Neural crest cell (in vitro differentiated cells): ENCODE data around the gene DLK2. TPM values are rescaled to one million over a fixed set of nuclear protein-coding genes. Genes with fewer than 3 reads are reported as not detected.

Experiments
- DNase-seq: peaks from one replicate; pipeline ENCODE4 v3.0.0; 2021; ENCODE audit warnings: low read depth, mixed read lengths, low spot score
- H3K27ac Mint-ChIP-seq: one replicate; pipeline ENCODE4 v1.8.0; 2021; ENCODE audit warnings: mild to moderate bottlenecking, mixed read lengths; ENCODE audit not compliant: unreplicated experiment
- H3K27me3 Mint-ChIP-seq: 2 replicates; pipeline ENCODE4 v1.8.0; 2021; ENCODE audit warnings: low read depth, mild to moderate bottlenecking, mixed read lengths
- H3K36me3 Mint-ChIP-seq: 2 replicates; pipeline ENCODE4 v1.8.0; 2021; ENCODE audit warnings: low read depth, mild to moderate bottlenecking, mixed read lengths
- H3K4me1 Mint-ChIP-seq: 2 replicates; pipeline ENCODE4 v1.8.0; 2021; ENCODE audit warnings: mixed read lengths
- H3K4me3 Mint-ChIP-seq: one replicate; pipeline ENCODE4 v1.8.0; 2021; ENCODE audit warnings: mild to moderate bottlenecking, mixed read lengths
- H3K9me3 Mint-ChIP-seq: 2 replicates; pipeline ENCODE4 v1.8.0; 2021; ENCODE audit warnings: mixed read lengths
- CTCF ChIP-seq: fragments of 200-600 bp; sonication (generic); conservative IDR thresholded peaks from 2 replicates; pipeline ENCODE4 v1.5.0; 2021; ENCODE audit warnings: antibody characterized with exemption, mild to moderate bottlenecking
- microRNA-seq: library from miRNA; unstranded; fragments of <30 nt; microRNA quantifications from one replicate; pipeline ENCODE4, GENCODE V29; 2020
- total RNA-seq: library from RNA; stranded (reverse); gene quantifications from 2 replicates; pipeline ENCODE4 v1.2.1, GENCODE V29; 2021

Gene DLK2
- total RNA-seq, 1 donor from 2014 or later = 1.5 TPM

GRCh38 chr6:43408259-43408658 lies 47.1 kb downstream of the DLK2 start:
- Mint-ChIP-seq H3K9me3 (peaks cover 6% of the 10 kb centered on the region), H3K36me3 (no peaks in the 10 kb centered on the region), H3K4me1 (no peaks in the 10 kb centered on the region), H3K27ac (no peak overlapping the region), H3K4me3 (no peak overlapping the region), H3K27me3 (peaks cover 47% of the 10 kb centered on the region)
- TF ChIP-seq CTCF = no peak
- no peak for DNase-seq

DNA sequence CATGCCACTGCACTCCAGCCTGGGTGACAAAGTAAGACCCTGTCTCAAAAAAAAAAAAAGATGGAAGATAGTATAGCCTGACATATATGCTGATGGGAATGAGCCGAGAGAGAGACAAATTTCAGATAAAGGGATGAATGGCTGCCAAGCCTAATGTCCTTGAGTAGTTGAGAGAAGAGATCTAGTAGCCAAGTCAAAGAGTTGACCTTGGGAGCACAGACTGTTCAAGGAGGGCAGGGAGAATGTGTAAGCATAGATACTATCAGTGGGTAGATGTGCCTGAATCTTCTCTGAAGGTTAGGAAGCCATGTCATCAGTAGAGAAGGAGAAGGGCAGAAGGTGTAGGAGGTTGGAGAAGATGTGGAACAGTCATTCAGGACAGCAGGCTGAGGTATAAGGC lies 48.1 kb downstream of the DLK2 start:
- Mint-ChIP-seq H3K36me3 (no peaks in the 10 kb centered on the region), H3K4me3 (no peak overlapping the region), H3K4me1 (no peaks in the 10 kb centered on the region), H3K27ac (no peak overlapping the region), H3K27me3 (peaks cover 47% of the 10 kb centered on the region), H3K9me3 (peaks cover 6% of the 10 kb centered on the region)
- no peak for DNase-seq
- TF ChIP-seq CTCF = no peak

- Mint-ChIP-seq H3K27ac (no peak overlapping the region), H3K27me3 (peaks cover 43% of the 10 kb centered on the region), H3K9me3 (peaks cover 6% of the 10 kb centered on the region), H3K4me3 (no peak overlapping the region), H3K36me3 (no peaks in the 10 kb centered on the region), H3K4me1 (no peaks in the 10 kb centered on the region)
- no peak for DNase-seq
- no peak for TF ChIP-seq CTCF
Observed at GRCh38 chr6:43405354-43405753, 50.0 kb downstream of the DLK2 start.

DNA sequence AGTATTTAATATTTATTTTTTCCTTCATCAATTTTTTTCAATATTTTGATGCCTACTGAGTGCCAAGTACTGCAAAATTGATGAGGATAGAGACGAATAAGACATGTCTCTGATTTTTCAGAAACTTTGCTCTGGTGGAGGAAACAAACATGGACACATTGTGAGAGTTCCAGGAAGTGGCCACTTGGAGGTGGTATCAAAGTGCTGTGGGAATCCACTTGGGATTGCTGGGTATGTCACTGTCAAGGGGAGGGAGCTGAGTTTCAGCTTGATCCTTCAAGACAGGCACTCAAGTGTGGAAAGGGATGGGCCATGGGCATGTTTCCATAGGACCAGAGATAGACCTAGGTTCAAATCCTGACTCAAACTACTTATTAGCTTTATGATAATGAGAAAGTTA lies 52.5 kb downstream of the DLK2 start:
- Mint-ChIP-seq H3K36me3 (no peaks in the 10 kb centered on the region), H3K9me3 (peaks cover 6% of the 10 kb centered on the region)

GRCh38 chr6:43401730-43402129 lies 53.6 kb downstream of the DLK2 start:
- no peak overlapping the region for H3K27ac Mint-ChIP-seq
- peaks cover 27% of the 10 kb centered on the region for H3K27me3 Mint-ChIP-seq
- no peak overlapping the region for H3K4me3 Mint-ChIP-seq
- no peaks in the 10 kb centered on the region for H3K4me1 Mint-ChIP-seq
- DNase-seq = no peak
- H3K36me3 Mint-ChIP-seq = no peaks in the 10 kb centered on the region
- peaks cover 3% of the 10 kb centered on the region for H3K9me3 Mint-ChIP-seq
- TF ChIP-seq CTCF = no peak

More for the DNA sequence above, 52.5 kb downstream of the DLK2 start:
- no peak overlapping the region for H3K4me3 Mint-ChIP-seq
- no peaks in the 10 kb centered on the region for H3K4me1 Mint-ChIP-seq
- TF ChIP-seq CTCF = no peak
- peaks cover 30% of the 10 kb centered on the region for H3K27me3 Mint-ChIP-seq
- DNase-seq = no peak
- H3K27ac Mint-ChIP-seq = no peak overlapping the region

Small RNA genes lying within 50 kb of the gene (microRNA-seq; reads per million reads assigned to microRNA genes)
- 1.8 reads per million for gene MIR6780B

Other genes with a start within 250 kb of the DLK2 start
- gene DNPH1, start 226.1 kb downstream of the DLK2 start, total RNA-seq = 50.3 and 55.1 TPM in 2 replicates
- 5.1 and 5.4 TPM in 2 replicates for gene TTBK1, start 212.1 kb downstream of the DLK2 start, total RNA-seq
- 0.37 TPM in 1 of 2 replicates, not detected in the other for gene SLC22A7, start 157.3 kb downstream of the DLK2 start, total RNA-seq
- 2.0 and 2.6 TPM in 2 replicates for gene CRIP3, start 146.7 kb downstream of the DLK2 start, total RNA-seq
- gene ZNF318, start 85.9 kb downstream of the DLK2 start, total RNA-seq = 26.2 and 26.6 TPM in 2 replicates
- gene ABCC10, start 28.0 kb downstream of the DLK2 start, total RNA-seq = 34.1 and 35.2 TPM in 2 replicates
- 47.3 and 52.1 TPM in 2 replicates for gene TJAP1, start 22.0 kb upstream of the DLK2 start, total RNA-seq
- gene LRRC73, start 54.8 kb upstream of the DLK2 start, total RNA-seq = 2.1 and 2.7 TPM in 2 replicates
- gene YIPF3, start 61.4 kb upstream of the DLK2 start, total RNA-seq = 85.7 and 93.0 TPM in 2 replicates
- 45.8 and 60.8 TPM in 2 replicates for gene POLR1C, start 61.5 kb upstream of the DLK2 start, total RNA-seq
- 99.6 and 105 TPM in 2 replicates for gene XPO5, start 120.5 kb upstream of the DLK2 start, total RNA-seq
- 19.1 and 22.2 TPM in 2 replicates for gene POLH, start 120.6 kb upstream of the DLK2 start, total RNA-seq
- gene GTPBP2, start 173.7 kb upstream of the DLK2 start, total RNA-seq = 70.0 and 70.6 TPM in 2 replicates
- 43.2 and 43.5 TPM in 2 replicates for gene MAD2L1BP, start 180.3 kb upstream of the DLK2 start, total RNA-seq
- gene RSPH9, start 189.5 kb upstream of the DLK2 start, total RNA-seq = 0.57 and 0.63 TPM in 2 replicates
- gene MRPS18A, start 232.2 kb upstream of the DLK2 start, total RNA-seq = 49.5 and 50.6 TPM in 2 replicates